NOMO-1 treated with dmso at 0.1 percent for 144 hours (cell line): ENCODE measurements around the gene EPHA2.

Source experiments
- DNase-seq: peaks from one replicate; lab custom pipeline; 2025; ENCODE audit not compliant: unreplicated experiment; lab: John Stamatoyannopoulos, UW

The EPHA2 gene

GRCh38 chr1:16138772-16139221 lies 17.1 kb downstream of the EPHA2 start:
- no peak for DNase-seq

- DNase-seq = no peak
Observed at GRCh38 chr1:16137890-16138467, 17.9 kb downstream of the EPHA2 start.

DNA sequence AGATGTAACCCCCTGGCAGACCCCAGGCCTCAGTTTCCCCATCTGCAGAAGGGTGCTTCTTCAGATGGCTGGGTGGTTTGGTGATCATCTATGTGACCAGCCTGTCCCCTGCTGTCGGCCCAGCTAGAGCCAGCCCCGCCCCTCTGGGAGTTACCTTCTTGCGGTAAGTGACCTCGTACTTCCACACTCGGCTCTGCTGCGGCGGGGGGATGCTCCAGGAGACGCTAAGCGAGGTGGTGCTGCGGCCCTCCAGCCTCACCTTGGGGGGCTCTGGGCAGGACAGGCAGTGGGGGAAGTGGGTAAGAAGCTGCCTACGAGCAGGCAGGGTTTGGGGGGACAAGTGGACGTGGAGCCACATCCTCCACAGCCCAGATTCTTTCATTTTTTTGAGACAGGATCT lies 20.4 kb downstream of the EPHA2 start:
- DNase-seq = no peak

- DNase-seq = no peak
Observed at GRCh38 chr1:16134906-16135305, 21.0 kb downstream of the EPHA2 start.

GRCh38 chr1:16134066-16134801 lies 21.6 kb downstream of the EPHA2 start:
- DNase-seq = no peak

DNA sequence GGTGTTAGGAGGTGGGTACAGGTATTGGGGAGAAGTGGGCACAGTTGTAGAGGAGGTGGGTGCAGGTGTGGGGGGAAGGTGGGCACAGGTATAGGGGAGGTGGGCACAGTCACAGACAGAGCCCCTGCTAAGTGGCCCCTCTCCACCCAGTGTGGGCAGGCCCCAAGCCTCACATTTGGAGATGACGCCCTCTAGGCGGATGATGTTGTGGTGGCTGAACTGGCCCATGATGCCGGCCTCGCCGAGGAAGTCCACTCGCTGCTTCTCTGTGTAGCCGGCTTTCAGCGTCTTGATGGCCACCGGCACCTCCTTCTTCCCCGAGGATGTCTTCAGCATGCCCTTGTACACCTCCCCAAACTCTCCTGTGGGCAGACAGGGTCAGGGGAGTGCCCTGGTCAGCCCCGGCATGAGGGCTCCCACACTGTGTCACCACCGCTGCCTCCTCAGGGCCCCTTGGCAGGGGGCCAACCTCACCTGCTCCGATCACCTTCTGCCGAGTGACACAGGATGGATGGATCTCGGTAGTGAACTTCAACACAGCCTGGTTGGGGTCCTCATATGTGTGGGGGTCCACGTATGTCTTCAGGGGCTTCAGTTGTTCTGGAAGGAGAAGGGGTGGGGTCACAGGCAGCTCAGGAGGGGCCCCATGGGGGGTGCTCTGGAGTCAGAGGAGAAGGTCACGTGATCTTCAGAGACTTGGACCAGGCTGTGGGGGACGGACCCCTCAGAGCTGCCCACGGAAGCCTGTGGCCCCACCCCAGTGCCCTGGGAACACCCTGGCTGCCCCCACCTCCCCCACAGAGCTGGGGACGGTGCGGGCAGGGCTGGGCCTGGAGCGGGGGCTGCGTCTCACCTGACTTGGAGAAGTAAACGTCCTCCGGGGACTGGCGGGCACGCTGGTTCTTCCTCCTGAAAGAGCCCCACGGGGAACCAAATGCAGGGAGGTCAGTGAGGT lies 22.6 kb downstream of the EPHA2 start:
- no peak for DNase-seq

DNA sequence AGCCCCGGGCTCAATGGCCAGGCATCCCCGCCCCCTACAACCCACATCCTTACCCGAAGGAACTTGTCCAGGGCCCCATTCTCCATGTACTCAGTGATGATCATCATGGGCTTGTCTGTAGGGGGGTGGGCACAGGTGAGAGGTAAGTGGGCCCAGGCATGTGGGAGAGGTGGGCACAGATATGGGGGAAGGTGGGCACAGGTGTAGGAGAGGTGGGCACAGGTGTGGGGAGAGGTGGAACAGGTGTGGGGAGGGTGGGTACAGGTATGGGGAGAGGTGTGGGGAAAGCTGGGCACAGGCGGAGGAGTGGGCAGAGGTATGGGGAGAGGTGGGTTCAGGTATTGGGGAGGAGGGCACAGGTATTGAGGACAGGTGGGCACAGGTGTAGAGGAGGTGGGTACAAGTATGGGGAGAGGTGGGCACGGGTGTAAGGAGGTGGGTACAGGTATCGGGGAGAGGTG lies 23.5 kb downstream of the EPHA2 start:
- DNase-seq = no peak

- no peak for DNase-seq
Observed at GRCh38 chr1:16131636-16132324, 24.1 kb downstream of the EPHA2 start.

DNA sequence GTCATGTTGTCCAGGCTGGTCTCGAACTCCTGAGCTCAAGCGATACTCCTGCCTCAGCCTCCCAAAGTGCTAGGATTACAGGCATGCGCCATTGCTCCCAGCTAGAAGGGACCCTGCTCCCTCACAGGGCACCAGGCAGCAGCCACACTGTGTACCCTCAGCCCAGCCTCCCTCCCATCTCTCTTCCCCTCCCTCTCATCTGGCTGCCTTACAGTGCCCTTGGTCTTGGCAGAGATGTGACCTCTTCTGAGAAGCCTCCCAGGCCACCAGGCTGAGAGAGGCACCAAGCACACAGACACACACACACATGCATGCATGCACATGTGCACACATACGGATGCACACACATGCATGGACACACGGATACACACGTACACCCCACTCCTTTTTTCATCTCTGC lies 25.0 kb downstream of the EPHA2 start:
- DNase-seq = no peak

- no peak for DNase-seq
Observed at GRCh38 chr1:16129921-16130543, 25.8 kb downstream of the EPHA2 start.

- DNase-seq = no peak
Observed at GRCh38 chr1:16129316-16129715, 26.6 kb downstream of the EPHA2 start.

GRCh38 chr1:16128338-16128741 lies 27.5 kb downstream of the EPHA2 start:
- DNase-seq = no peak

GRCh38 chr1:16127676-16128337 lies 28.1 kb downstream of the EPHA2 start:
- DNase-seq = no peak

DNA sequence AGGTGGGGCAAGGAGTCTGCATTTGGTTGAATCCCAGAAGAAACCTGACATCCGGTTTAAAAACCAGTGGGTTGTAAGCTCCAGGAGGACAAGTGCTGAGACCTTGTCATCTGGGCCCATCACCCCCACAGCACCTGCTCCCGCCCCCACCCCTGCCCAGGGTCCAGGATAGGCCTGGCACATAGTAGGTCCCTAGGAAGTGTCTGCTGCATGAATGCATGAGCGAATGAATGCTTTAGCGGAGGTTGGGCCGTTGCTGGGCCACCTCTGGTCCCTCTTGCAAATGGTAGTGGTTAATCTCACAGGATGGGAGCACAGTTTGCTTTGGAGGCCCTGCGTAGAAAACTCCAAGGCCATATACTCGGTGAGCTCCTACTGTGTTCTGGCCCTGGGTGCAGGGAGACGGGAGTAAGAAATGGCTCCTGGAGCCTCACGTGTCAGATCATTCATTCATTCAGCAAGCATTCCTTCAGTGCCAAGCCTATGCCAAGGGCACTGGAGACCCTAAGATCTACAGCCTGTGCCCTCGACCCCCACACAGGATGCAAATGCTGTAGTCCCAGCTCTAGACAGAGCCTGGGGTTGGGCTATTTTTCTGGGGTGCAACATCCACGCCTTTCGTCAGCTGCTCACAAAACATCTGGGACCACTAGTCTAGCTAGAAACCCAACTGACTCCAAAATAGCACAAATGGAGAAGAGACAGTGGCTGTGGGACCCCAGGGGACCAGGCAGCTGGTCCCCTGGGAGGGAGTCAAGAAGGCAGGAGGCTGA lies 28.9 kb downstream of the EPHA2 start:
- DNase-seq = no peak

GRCh38 chr1:16126160-16126559 lies 29.7 kb downstream of the EPHA2 start:
- peak; percentile 1 for DNase-seq

- no peak for DNase-seq
Observed at GRCh38 chr1:16125483-16125882, 30.4 kb downstream of the EPHA2 start.

DNA sequence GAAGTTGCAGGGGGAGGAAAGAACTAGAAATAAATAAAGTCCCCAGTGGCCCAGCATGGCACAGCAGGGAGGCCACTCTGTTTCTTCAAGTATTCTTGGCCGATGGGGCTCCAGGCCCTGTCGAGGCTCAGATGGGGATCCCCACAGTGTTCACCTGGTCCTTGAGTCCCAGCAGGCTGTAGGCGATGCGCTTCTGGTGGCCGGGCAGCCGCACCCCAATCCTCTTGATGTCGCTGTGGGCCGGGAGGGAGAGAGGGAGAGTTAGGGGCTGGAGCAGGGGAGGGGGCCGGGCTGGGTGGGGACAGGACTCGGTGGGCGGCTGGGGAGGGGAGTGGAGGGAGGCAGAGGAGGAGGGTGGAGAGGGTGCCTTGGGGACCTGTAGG lies 30.8 kb downstream of the EPHA2 start:
- DNase-seq = no peak

GRCh38 chr1:16124377-16125087 lies 31.3 kb downstream of the EPHA2 start:
- DNase-seq = no peak

DNA sequence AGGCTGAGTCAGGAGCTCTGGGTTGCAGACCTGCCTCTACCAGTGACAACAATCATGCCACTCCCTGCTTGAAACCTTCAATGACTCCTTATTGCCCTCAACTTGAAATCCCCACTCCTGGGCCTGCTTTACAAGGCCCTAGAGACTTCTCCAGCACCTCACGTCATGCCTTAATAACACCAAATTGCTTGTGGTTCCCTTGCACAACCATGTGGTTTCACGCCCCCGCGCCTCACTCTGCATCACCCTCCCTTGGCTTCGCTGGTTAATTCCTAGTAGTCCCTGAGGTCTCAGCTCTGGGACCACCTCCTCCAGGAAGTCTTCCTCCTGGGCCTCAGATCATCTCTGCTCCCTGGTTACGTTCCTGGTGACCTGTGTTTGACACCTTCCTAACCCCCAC lies 33.0 kb downstream of the EPHA2 start:
- peak; percentile 80 for DNase-seq
